ENCODE results near the gene PUSL1.

DNA sequence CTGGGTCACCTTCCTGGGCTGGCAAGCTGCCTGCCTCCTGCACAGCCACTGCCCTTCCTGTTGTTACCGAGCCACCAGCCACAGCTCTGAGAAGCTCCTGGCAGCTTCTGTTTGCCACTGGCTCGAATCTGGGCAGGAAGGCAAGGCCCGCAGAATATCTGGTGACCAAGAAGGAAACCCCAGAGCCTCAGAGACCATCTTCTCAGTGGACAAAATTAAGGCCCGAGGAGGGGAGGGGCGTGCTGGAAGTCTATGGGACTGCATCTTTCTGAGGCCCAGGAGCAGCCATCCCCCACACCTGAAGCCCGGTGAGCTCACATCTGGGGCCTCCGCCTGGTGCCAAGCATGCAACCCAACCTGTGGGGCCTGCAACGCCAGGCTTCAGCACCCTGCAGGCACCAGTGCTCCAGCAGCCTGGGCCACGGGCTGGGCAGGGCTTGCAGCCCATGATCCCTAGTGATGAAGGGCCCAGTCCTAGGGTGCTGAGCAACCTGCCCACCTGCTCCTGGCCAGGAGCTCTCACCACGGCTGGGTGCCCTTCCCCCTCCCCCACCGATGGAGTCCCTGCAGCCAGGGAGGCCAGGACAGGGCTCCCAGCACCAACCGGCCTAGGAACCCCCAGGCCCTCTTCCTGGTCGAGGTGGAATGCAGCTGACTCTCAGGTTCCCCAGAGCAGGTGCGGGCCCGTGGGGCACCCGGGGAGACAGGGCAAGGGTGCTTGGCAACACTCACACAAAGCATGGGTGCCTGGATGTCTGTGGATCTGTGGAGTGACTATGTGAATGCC lies 17.1 kb downstream of the PUSL1 start:
- TF ChIP-seq GATA2 (IDR thresholded peaks at IDR 0.05; ENCODE audit: low read depth, low read length) (no peak), GATA3 (IDR thresholded peaks at IDR 0.05; ENCODE audit: low read depth, low read length) (no peak)

Measured in SH-SY5Y (cell line).